Caco-2 (cell line): ENCODE data around the gene LRRC47. TPM values are rescaled to one million over a fixed set of nuclear protein-coding genes. Genes with fewer than 3 reads are reported as not detected.

Source experiments
- BruUV-seq: library from RNA; stranded (reverse); fragments of 400-500 nt; replicated peaks from 2 replicates; lab custom pipeline; 2021; lab: Mats Ljungman, UMichigan
- CTCF ChIA-PET: fragments of 300-600 bp; sonication (Branson Sonifier 250); formaldehyde crosslinking; loops from one replicate; lab custom pipeline; 2022; ENCODE audit warnings: antibody characterized with exemption; lab: Charles Lee
- POLR2A ChIA-PET: fragments of 300-600 bp; sonication (Branson Sonifier 250); formaldehyde crosslinking; loops from one replicate; lab custom pipeline; 2022; ENCODE audit warnings: antibody characterized with exemption; lab: Charles Lee
- DNase-seq, 2 experiments: peaks; one replicate each; pipeline versions ENCODE4 v3.0.0 to v3.0.0-alpha.2; 2020 to 2022
- H3K27me3 ChIP-seq: replicated peaks from 2 replicates; pipeline ENCODE4 v1.6.0; 2011; ENCODE audit warnings: low read length; ENCODE audit not compliant: control insufficient read depth, insufficient read depth
- H3K36me3 ChIP-seq: 2 replicates; pipeline ENCODE4 v1.5.1; 2011; ENCODE audit warnings: low read length; ENCODE audit not compliant: control insufficient read depth, insufficient read depth
- H3K4me1 ChIP-seq: fragments of 250-450 bp; sonication (Bioruptor Pico); 2 replicates; pipeline ENCODE4 v1.5.1; 2020; ENCODE audit warnings: mild to moderate bottlenecking
- H3K4me3 ChIP-seq: 2 replicates; pipeline ENCODE4 v1.5.1; 2011; ENCODE audit warnings: low read depth, mild to moderate bottlenecking, control low read depth, low read length
- H3K9me3 ChIP-seq: fragments of 250-450 bp; sonication (Bioruptor Pico); 2 replicates; pipeline ENCODE4 v1.5.1; 2020; ENCODE audit warnings: mild to moderate bottlenecking, moderate library complexity
- H3K27ac Mint-ChIP-seq: one replicate; pipeline ENCODE4 v1.8.0; 2022; ENCODE audit warnings: mixed read lengths; ENCODE audit not compliant: unreplicated experiment
- H3K27me3 Mint-ChIP-seq: one replicate; pipeline ENCODE4 v1.8.0; 2022; ENCODE audit warnings: mixed read lengths; ENCODE audit not compliant: insufficient read depth, unreplicated experiment
- H3K36me3 Mint-ChIP-seq: one replicate; pipeline ENCODE4 v1.8.0; 2022; ENCODE audit warnings: mild to moderate bottlenecking, mixed read lengths; ENCODE audit not compliant: insufficient read depth, unreplicated experiment
- H3K4me1 Mint-ChIP-seq: one replicate; pipeline ENCODE4 v1.8.0; 2022; ENCODE audit warnings: low read depth, mixed read lengths; ENCODE audit not compliant: unreplicated experiment
- H3K4me3 Mint-ChIP-seq: one replicate; pipeline ENCODE4 v1.8.0; 2022; ENCODE audit warnings: mild to moderate bottlenecking, moderate library complexity, mixed read lengths; ENCODE audit not compliant: unreplicated experiment
- H3K9me3 Mint-ChIP-seq: one replicate; pipeline ENCODE4 v1.8.0; 2022; ENCODE audit warnings: mixed read lengths; ENCODE audit not compliant: unreplicated experiment
- CTCF ChIP-seq, 2 experiments: fragments of 200-600 bp in 1 of 2; IDR thresholded peaks; 1 replicate in 1 of 2; 2 replicates in 1 of 2; pipeline versions ENCODE4 v1.5.1 to v1.8.0; 2011 to 2022; ENCODE audit warnings: antibody characterized with exemption in 1 of 2, control low read depth in 1 of 2, inconsistent platforms in 1 of 2, low read depth in 1 of 2, low read length in 1 of 2, mild to moderate bottlenecking in 1 of 2, moderate library complexity in 1 of 2; ENCODE audit not compliant: insufficient read depth in 1 of 2, severe bottlenecking in 1 of 2, unreplicated experiment in 1 of 2
- intact Hi-C: fragments of 100-400 bp; cut with micrococcal nuclease; formaldehyde crosslinking; loops from one replicate; pipeline ENCODE4 v1.10.0; 2022; ENCODE audit not compliant: unreplicated experiment
- total RNA-seq: library from RNA; stranded (reverse); gene quantifications from 2 replicates; pipeline ENCODE4 v1.2.3, GENCODE V29; 2022

LRRC47 gene
- total RNA-seq, 1 experiment from 2014 or later = 48.5 TPM

GRCh38 chr1:3729594-3730542 lies 66.4 kb downstream of the LRRC47 start:
- H3K27ac Mint-ChIP-seq = no peak overlapping the region
- BruUV-seq = no TSS peak
- POLR2A ChIA-PET = no interaction called here

More at GRCh38 chr1:3729594-3730542, 66.4 kb downstream of the LRRC47 start:
- Histone ChIP-seq H3K36me3 (no peaks in the 10 kb centered on the region), H3K4me1 (no peaks in the 10 kb centered on the region), H3K27me3 (no peaks in the 10 kb centered on the region), H3K4me3 (no peak overlapping the region), H3K9me3 (no peaks in the 10 kb centered on the region)
- Mint-ChIP-seq H3K36me3 (no peaks in the 10 kb centered on the region), H3K9me3 (no peaks in the 10 kb centered on the region), H3K4me3 (no peak overlapping the region), H3K4me1 (no peaks in the 10 kb centered on the region), H3K27me3 (no peaks in the 10 kb centered on the region)
- intact Hi-C loops = no loop called here
- CTCF ChIA-PET = no interaction called here
- no peak for TF ChIP-seq CTCF (IDR thresholded peaks at IDR 0.05; ENCODE audit: insufficient read depth in 1 of 2, low read depth in 1 of 2, low read length in 1 of 2, severe bottlenecking in 1 of 2, unreplicated experiment in 1 of 2)
- no peak for DNase-seq

Other genes with a start within 250 kb of the LRRC47 start
- gene MEGF6, start 185.0 kb downstream of the LRRC47 start, total RNA-seq = 12.1 and 13.3 TPM in 2 replicates
- 39.0 and 43.9 TPM in 2 replicates for gene TPRG1L, start 171.5 kb downstream of the LRRC47 start, total RNA-seq
- gene WRAP73, start 146.4 kb downstream of the LRRC47 start, total RNA-seq = 25.1 and 31.6 TPM in 2 replicates
- gene TP73, start 144.0 kb downstream of the LRRC47 start, total RNA-seq = 11.7 and 11.9 TPM in 2 replicates
- gene CCDC27, start 44.0 kb downstream of the LRRC47 start, total RNA-seq = not detected in 2 replicates
- 7.1 and 9.4 TPM in 2 replicates for gene SMIM1, start 23.7 kb downstream of the LRRC47 start, total RNA-seq
- 35.6 and 36.0 TPM in 2 replicates for gene CEP104, start 60.7 kb upstream of the LRRC47 start, total RNA-seq
- gene DFFB, start 61.0 kb upstream of the LRRC47 start, total RNA-seq = 7.1 and 7.7 TPM in 2 replicates
- 19.0 and 19.2 TPM in 2 replicates for gene C1orf174, start 103.8 kb upstream of the LRRC47 start, total RNA-seq